K562 (cell line): Measurements from ENCODE around the gene CCDC85C. TPM values are rescaled to one million over a fixed set of nuclear protein-coding genes. Genes with fewer than 3 reads are reported as not detected.

Source experiments
- TOE1 ChIP-seq, 2 experiments: fragments of 450-650 bp in 1 of 2; sonication (generic) in 1 of 2; formaldehyde crosslinking in 1 of 2; IDR thresholded peaks; 2 replicates each; pipeline versions ENCODE4 v1.7.1 to v1.8.0; 2016 to 2022; ENCODE audit warnings: borderline replicate concordance in 2 of 2, mild to moderate bottlenecking in 2 of 2, antibody characterized with exemption in 1 of 2, inconsistent platforms in 1 of 2, low read depth in 1 of 2, missing genetic modification reagents in 1 of 2, moderate library complexity in 1 of 2
- polyA plus RNA-seq, 8 experiments: library from polyadenylated mRNA; depleted of rRNA in 4 of 8; stranded (reverse) in 5 of 8; unstranded in 3 of 8; fragments of >200 nt; fragmentation: Nextera tagmentation in 2 of 8; fragmentation: Illumina TruSeq in 1 of 8; extraction: Ambion mirVana in 2 of 8; extraction: Trizol in 1 of 8; gene quantifications; 2 replicates each; pipeline versions ENCODE4 v1.2.1 to v1.2.3, GENCODE V29; 2011 to 2014; ENCODE audit warnings: inconsistent platforms in 1 of 8, missing spikeins in 1 of 8
- total RNA-seq, 7 experiments: library from RNA; depleted of rRNA in 6 of 7; stranded (reverse); fragments of >200 nt in 6 of 7; fragmentation: Illumina TruSeq in 2 of 7; extraction: Trizol in 2 of 7; gene quantifications; 2 replicates each; pipeline versions ENCODE4 v1.2.1 to v1.2.3, GENCODE V29; 2011 to 2021; ENCODE audit warnings: low replicate concordance in 1 of 7
- TF ChIP-seq, protein P1 (sequence below): fragments of 200-800 bp; sonication (Bioruptor generic); IDR thresholded peaks from 2 replicates; pipeline ENCODE4 v1.6.1; 2016; ENCODE audit warnings: missing genetic modification characterization, missing compliant biosample characterization
- TF ChIP-seq, protein P2 (sequence below): sonication (generic); IDR thresholded peaks from 2 replicates; pipeline ENCODE4 v1.6.1; 2016

The CCDC85C gene
- total and polyA plus RNA-seq, 9 of the 15 experiments (the other 6 are each of a cell fraction or from before 2014, with no cell fraction given) = 0.18 to 22.0 (median 6.3) TPM

GRCh38 chr14:99505089-99505488 lies 98.9 kb downstream of the CCDC85C start (continued):
- TF ChIP-seq, protein P1, sequence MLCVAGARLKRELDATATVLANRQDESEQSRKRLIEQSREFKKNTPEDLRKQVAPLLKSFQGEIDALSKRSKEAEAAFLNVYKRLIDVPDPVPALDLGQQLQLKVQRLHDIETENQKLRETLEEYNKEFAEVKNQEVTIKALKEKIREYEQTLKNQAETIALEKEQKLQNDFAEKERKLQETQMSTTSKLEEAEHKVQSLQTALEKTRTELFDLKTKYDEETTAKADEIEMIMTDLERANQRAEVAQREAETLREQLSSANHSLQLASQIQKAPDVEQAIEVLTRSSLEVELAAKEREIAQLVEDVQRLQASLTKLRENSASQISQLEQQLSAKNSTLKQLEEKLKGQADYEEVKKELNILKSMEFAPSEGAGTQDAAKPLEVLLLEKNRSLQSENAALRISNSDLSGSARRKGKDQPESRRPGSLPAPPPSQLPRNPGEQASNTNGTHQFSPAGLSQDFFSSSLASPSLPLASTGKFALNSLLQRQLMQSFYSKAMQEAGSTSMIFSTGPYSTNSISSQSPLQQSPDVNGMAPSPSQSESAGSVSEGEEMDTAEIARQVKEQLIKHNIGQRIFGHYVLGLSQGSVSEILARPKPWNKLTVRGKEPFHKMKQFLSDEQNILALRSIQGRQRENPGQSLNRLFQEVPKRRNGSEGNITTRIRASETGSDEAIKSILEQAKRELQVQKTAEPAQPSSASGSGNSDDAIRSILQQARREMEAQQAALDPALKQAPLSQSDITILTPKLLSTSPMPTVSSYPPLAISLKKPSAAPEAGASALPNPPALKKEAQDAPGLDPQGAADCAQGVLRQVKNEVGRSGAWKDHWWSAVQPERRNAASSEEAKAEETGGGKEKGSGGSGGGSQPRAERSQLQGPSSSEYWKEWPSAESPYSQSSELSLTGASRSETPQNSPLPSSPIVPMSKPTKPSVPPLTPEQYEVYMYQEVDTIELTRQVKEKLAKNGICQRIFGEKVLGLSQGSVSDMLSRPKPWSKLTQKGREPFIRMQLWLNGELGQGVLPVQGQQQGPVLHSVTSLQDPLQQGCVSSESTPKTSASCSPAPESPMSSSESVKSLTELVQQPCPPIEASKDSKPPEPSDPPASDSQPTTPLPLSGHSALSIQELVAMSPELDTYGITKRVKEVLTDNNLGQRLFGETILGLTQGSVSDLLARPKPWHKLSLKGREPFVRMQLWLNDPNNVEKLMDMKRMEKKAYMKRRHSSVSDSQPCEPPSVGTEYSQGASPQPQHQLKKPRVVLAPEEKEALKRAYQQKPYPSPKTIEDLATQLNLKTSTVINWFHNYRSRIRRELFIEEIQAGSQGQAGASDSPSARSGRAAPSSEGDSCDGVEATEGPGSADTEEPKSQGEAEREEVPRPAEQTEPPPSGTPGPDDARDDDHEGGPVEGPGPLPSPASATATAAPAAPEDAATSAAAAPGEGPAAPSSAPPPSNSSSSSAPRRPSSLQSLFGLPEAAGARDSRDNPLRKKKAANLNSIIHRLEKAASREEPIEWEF (CRISPR knock-in tag) = no peak
- TF ChIP-seq TOE1 (IDR thresholded peaks at IDR 0.05; ENCODE audit: borderline replicate concordance) (no peak), TOE1 (CRISPR knock-in tag; IDR thresholded peaks at IDR 0.05; ENCODE audit: borderline replicate concordance, low read depth) (no peak)
- TF ChIP-seq, protein P2, sequence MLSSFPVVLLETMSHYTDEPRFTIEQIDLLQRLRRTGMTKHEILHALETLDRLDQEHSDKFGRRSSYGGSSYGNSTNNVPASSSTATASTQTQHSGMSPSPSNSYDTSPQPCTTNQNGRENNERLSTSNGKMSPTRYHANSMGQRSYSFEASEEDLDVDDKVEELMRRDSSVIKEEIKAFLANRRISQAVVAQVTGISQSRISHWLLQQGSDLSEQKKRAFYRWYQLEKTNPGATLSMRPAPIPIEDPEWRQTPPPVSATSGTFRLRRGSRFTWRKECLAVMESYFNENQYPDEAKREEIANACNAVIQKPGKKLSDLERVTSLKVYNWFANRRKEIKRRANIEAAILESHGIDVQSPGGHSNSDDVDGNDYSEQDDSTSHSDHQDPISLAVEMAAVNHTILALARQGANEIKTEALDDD = no peak
